ENCODE data around the gene DEFB131A.
A peak's percentile ranks its signal among the peaks of the same experiment; 100 is the strongest.
"Not testable (repeated sequence)": the region's sequence is repeated elsewhere in the genome, so short reads cannot be mapped to it uniquely, and the experiment has no call there.

Gene DEFB131A

DNA sequence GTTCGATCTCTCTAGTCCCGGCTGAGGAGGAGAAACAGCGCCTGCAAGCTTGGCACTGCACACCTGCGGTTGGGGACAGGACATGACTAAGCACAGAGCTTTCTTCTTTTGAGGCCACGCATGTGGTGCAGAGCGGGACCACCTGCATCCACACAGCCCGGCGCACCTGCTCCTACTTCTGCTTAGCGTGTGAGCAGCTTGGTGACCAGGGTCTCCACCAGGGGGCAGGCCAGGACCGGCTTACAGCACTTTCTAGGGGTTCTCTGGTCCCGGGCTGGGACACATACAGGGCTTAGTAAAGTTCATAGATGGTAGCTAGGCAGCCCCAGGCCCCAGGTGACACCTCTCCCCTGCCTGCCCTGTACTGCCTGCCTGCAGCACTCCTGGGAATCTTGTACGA is 51.2 kb downstream of the DEFB131A start:
- peak; percentile 85 for DNase-seq

GRCh38 chr4:9497575-9498467 is 53.6 kb downstream of the DEFB131A start:
- not testable (repeated sequence) for DNase-seq

- not testable (repeated sequence) for DNase-seq
Observed at GRCh38 chr4:9498468-9499040, 54.3 kb downstream of the DEFB131A start.

- DNase-seq = not testable (repeated sequence)
Observed at GRCh38 chr4:9499974-9500487, 55.8 kb downstream of the DEFB131A start.
